Ovary (tissue), 3 donors: ENCODE results near the gene RYR2.

Experiments
- POLR2A ChIP-seq: fragments of 450-650 bp; IDR thresholded peaks from one replicate; pipeline ENCODE4 v1.6.1; 2017; ENCODE audit warnings: antibody characterized with exemption, mild to moderate bottlenecking, moderate library complexity
- TF ChIP-seq, protein P1 (sequence below), 3 donors: fragments of 450-650 bp in 2 of 3; fragments of 200-600 bp in 1 of 3; IDR thresholded peaks; one replicate each; pipeline versions ENCODE4 v1.5.1 to v1.8.0; 2016 to 2022; ENCODE audit warnings: antibody characterized with exemption in 3 of 3, mild to moderate bottlenecking in 1 of 3
- donor health status: DM: no; HTN: no; CAD: no.

DNA sequence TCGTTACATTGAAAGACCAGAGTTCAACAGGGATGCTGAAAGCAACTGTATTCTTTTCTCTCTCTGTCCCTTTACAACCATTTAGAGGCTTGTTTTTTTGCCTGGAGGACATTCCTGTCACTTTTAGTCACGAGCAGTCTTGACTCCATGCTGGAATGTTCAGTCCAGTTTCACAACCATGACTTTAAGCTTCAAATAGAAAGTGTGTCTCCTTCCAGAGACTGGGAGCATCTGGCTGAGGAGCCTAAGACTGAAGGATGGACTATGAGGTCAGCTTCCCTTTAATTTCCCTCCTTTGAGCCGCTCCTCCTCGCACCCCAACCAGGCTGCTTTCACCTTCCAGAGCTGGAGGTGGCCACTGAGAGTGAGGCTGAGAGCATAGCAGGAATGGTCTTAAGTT is 10.5 kb upstream of the RYR2 start:
- TF ChIP-seq, protein P1, sequence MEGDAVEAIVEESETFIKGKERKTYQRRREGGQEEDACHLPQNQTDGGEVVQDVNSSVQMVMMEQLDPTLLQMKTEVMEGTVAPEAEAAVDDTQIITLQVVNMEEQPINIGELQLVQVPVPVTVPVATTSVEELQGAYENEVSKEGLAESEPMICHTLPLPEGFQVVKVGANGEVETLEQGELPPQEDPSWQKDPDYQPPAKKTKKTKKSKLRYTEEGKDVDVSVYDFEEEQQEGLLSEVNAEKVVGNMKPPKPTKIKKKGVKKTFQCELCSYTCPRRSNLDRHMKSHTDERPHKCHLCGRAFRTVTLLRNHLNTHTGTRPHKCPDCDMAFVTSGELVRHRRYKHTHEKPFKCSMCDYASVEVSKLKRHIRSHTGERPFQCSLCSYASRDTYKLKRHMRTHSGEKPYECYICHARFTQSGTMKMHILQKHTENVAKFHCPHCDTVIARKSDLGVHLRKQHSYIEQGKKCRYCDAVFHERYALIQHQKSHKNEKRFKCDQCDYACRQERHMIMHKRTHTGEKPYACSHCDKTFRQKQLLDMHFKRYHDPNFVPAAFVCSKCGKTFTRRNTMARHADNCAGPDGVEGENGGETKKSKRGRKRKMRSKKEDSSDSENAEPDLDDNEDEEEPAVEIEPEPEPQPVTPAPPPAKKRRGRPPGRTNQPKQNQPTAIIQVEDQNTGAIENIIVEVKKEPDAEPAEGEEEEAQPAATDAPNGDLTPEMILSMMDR (IDR thresholded peaks at IDR 0.05), result no peak
- TF ChIP-seq POLR2A, result no peak
